Measurements from ENCODE around the gene CASZ1.

Gene CASZ1

DNA sequence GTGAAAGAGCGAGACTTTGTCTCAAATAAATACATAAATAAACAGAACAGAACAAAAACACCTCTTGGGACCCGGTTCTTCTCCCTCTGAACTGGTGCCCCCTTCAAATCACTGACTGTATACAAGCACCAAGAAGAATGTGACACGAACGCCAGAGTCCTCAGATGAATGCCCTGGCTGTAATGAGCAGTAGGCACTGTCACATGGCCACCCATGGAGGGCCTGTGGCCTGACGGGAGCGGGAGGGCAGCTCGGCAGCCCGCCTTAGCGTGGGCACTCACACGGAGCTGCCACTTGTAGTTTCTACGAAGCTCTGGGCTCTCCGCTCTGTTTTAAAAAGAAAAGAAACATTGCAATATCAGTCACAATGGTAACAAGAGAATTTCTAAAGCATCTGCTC is 175.7 kb downstream of the CASZ1 start:
- no peak for DNase-seq

GRCh38 chr1:10617931-10618885 is 178.2 kb downstream of the CASZ1 start:
- no peak for DNase-seq

GRCh38 chr1:10617318-10617717 is 179.1 kb downstream of the CASZ1 start:
- no peak for DNase-seq

GRCh38 chr1:10616696-10617095 is 179.8 kb downstream of the CASZ1 start:
- DNase-seq, result no peak

DNA sequence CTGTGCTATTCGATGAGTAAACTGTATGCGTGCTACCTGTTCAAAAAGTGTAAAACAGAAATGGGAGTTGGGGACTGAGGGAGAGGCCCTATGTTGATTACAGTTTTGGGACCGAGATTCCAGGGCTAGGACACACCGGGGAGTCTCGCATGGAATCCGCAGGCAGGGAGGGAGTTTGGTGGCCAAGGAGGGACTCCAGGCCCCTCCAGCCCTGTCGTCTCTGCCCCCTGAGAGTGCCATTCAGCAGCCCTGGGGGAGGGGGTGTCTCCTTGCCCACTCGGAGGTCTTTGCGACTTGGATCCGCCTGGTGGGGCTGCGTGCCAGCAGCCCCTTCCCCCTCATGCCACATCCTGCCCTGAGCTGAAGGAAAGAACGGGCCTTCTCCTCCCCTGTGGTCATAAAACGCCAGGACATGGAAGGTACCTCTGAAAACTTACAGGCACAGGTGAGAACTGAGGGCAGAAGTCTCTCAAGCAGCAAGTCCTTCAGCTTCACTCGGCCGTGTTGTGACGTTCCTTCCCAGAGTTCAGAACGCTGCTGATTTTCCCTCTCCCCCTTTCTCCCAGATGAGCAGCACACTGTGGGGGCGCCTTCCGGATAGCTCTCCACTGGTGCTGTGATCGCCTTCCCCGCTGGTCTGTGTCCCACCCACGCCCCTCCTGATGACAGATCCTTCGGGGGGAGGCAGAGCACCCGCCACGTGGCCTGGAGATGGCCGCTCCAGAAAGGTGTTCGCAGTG is 180.3 kb downstream of the CASZ1 start:
- DNase-seq, result no peak

DNA sequence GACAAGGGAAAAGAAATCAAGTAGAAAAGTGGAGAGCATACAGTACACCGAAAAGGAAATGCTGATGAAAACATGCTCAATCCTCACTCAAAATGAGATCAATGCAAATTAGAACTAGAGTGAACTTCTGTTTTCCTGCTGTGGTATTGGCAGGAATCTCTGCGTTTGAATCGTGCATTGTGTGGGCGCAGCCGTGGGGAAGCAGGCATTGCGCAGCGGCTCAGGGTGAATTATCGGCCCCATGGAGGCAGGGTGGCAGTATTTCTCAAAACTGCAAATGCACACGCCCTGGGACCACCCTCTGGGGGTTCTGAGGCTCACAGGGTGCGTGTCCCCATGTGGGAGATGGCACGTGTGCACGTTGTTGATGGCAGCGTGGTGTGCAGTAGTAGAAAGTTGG is 181.1 kb downstream of the CASZ1 start:
- no peak for DNase-seq

DNA sequence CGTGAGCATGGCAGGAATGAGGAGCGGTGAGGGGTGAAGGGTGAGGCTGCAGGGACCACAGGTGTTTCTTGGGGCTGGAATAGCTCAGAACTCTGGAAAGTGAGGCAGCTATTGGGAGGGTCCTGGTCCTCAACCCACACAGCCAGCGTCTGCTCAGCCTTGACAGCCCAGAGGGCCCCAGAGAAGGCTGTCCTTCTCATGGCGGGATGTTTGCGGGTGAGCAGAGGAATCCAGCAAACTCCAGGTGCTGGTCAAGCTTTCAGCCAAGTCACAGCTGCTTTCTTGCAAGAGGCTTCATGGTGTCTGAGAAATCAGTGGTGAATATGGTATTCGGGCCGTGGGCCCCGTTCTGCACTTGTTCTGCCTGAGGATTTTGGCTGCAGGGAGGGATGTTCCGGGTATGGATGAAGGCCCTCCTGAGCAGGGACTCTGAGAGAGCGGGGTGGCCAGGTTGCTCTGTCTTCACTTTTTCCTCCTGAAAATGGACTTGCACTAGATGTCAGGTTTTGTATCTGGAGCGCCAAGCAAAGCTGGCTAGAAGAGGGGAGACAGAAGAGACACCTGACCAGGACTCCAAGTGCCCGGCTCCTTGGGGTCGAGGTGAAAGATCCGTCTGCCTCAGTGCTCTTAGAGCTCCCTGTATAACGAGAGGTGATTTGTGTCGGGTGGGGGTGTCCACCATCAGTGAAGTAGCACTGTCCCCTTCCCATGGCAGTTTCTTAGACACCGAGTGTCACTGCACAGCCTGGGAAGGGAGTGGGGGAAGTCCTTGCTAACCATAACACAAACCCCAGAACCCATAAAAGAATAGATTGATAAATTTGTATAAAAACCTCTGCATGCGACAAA is 181.8 kb downstream of the CASZ1 start:
- DNase-seq, result no peak

DNA sequence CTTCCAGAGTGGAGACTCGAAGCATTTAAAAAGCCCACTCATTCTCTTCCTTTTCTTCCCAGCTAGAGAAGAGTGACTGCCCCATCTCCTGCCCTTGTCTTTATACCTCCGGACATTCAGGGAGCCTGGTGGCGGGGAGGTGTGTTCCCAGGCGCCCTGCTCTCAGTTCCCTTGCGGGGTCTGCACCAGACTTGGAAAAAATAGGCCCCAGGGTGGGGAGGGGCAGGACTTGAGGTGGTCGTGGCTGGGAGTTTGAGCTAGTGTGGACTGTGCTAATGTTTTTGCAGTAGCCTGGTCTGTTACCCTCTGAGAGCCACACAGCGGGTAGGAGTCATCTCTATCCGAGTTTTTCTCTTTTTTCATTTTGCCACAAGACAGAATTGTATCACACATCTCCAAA is 182.6 kb downstream of the CASZ1 start:
- DNase-seq, result no peak

GRCh38 chr1:10613340-10613739 is 183.1 kb downstream of the CASZ1 start:
- DNase-seq, result no peak

DNA sequence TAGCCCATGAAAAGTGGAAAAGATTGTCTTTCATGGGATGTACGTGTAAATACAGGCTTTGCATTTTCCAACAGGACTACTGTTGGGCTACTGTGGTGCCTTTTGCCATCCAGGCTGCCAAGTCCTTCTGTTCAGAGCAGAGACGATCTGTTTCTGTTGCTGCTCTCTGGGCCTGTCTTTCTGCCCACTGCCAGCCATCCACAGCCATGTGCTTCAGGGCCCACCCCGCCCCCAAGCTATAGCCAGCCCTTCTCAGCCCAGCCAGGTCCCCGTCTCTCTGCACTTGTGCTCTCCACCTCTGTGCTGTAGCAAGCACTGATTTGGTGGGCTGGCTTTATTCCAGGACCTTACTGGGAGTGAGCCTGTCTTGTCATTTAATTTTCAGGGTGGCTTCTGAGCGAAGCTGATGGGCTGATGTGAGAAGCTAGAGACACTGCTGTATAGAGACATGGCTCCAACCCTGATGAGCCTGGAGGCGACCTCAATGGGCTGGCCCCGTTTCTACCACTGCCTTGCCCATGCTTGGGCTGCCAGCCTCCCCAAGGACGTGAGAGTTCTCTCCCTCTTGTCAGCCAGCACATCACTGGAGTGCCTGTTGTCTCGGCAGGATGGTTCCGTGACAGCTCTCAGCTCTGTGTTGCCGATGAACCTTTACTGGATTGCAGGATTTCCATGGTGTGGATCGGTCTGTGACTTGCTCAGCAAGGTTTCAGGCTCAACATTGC is 183.8 kb downstream of the CASZ1 start:
- DNase-seq, result no peak

DNA sequence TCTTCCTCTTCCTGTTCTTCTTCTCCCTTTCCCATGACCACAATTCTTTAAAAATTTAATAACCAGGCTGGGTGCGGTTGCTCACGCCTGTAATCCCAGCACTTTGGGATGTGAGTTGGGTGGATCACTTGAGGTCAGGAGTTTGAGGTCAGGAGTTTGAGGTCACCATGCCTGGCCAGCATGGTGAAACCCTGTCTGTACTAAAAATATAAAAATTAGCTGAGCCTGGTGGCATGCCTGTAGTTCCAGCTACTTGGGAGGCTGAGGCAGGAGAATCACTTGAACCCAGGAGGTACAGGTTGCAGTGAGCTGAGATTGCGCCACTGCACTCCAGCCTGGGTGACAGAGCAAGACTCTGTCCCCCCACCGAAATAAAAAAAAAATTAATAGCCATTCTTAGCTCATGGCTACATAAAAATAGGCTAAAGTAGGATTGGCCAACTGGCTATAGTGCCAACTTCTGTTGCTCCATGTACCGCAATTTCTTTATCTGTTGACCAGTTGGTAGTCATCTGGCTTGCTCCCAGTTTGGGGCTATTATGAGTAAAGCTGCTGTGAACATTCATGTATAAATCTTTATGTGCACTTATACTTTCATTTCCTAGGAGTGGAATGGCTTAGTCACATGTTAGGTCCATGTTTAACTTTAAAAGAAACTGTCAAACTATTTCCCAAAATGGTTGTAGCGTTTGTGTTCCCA is 185.4 kb downstream of the CASZ1 start:
- no peak for DNase-seq

DNA sequence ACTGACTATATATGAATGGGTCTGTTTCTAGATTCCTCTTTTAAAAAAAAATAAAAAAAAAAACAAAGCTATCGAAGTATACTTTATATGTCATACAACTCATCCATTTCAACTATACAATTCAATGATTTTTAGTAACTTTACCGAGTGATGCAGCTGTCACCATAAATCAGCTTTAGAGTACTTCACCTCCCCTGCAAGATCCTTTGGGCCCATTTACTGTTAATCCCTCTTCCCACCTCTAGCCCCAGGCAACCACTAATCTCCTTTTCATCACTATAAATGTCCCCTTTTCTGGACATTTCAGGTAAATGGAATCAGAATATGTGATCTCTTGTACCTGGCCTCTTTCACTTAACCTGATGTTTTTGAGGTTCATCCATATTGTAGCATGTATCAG is 187.8 kb downstream of the CASZ1 start:
- no peak for DNase-seq

DNA sequence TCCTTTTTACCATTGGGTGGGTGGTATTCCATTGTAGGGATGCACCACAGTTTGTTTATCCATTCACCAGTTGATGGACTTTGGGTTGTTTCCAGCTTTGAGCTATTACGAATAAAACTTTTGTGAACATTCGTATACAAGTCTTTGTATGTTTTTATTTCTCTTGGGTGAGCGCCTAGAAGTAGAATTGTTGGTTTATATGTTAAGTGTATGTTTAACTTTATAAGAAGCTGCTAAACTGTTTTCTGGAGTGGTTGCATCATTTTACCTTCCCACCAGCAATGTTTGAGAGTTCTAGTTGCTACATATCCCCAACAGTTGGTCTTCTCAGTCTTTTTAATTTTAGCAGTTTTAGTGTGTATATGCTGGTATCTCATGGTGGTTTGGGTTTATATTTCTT is 189.2 kb downstream of the CASZ1 start:
- DNase-seq, result no peak

GRCh38 chr1:10606064-10606463 is 190.4 kb downstream of the CASZ1 start:
- DNase-seq, result no peak

DNA sequence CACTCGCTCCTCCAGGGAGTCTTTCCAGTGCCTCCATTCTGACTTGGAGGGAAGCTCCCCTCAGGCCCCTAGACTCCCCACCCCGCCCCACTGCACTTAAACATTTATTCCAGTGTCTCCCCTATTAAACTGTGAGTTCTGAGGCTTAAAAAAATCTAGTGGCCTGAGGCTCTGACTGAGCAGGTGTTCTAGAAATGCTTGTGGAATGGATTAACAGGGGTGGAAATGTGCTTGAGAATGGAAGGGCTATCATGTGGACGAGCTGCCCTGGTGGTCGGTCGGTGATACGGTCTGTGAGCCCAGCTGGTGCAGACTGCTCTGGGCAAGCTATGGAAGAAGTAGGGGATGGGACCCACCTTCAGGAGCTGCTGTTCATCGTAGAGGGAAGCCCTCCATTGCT is 191.5 kb downstream of the CASZ1 start:
- DNase-seq, result no peak

- DNase-seq, result no peak
Observed at GRCh38 chr1:10602936-10603335, 193.5 kb downstream of the CASZ1 start.

DNA sequence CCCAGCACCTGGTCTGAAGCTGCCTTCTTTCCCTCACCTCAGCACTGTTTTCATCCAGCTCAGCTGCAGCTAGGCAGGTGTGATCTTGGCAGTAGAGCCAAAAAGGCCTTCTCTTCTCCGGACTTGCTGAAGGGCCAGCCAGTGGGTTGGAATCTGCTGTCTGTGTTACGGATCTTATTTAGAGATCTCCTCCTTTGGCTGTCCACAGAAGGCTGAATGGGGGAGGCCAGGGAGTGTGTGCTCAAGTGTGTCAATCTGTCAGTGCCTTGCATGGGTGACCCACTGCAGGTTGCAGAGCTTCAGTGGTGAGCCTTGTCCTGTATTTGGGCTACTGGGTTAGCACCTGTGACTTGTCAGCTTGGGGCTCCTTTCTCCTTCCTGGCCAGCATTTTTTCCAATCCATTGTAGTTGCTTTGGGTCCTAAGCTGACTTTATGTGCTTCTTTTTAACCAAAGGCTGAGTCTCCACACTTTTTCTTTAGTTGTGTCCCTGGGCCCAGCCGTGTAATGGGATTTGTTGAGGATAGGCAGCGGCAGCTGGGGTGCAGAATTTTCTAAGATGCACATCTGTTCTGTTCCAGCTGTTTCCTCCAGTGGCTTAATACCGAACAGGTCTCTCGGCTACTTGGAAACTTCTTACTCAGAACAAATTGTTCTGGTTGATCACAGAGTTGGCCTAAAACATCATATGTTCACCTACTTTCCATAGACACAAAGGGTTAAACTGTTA is 194.9 kb downstream of the CASZ1 start:
- DNase-seq, result no peak

- DNase-seq, result no peak
Observed at GRCh38 chr1:10599194-10599861, 197.1 kb downstream of the CASZ1 start.

- DNase-seq, result no peak
Observed at GRCh38 chr1:10598389-10598702, 198.1 kb downstream of the CASZ1 start.

GRCh38 chr1:10597492-10598388 is 198.7 kb downstream of the CASZ1 start:
- no peak for DNase-seq
